PC-9 (cell line): Measurements from ENCODE around the gene CRPPA. TPM values are rescaled to one million over a fixed set of nuclear protein-coding genes. Genes with fewer than 3 reads are reported as not detected.

Source experiments
- BruUV-seq: library from RNA; stranded (reverse); fragments of 400-500 nt; replicated peaks from 2 replicates; lab custom pipeline; 2021; lab: Mats Ljungman, UMichigan
- CTCF ChIA-PET: fragments of 300-600 bp; sonication (Branson Sonifier 250); formaldehyde crosslinking; loops from one replicate; lab custom pipeline; 2022; ENCODE audit warnings: antibody characterized with exemption; lab: Charles Lee
- POLR2A ChIA-PET: fragments of 300-600 bp; sonication (Branson Sonifier 250); formaldehyde crosslinking; loops from one replicate; lab custom pipeline; 2022; ENCODE audit warnings: antibody characterized with exemption; ENCODE audit not compliant: unreplicated experiment; lab: Charles Lee
- DNase-seq, 2 experiments: peaks; one replicate each; pipeline versions ENCODE4 v3.0.0 to v3.0.0-alpha.2; 2015 to 2022; ENCODE audit warnings: mixed read lengths in 1 of 2
- H2AFZ ChIP-seq: fragments of 200-600 bp; sonication (generic); 2 replicates; pipeline ENCODE4 v1.8.1; 2017; ENCODE audit warnings: antibody characterized with exemption
- H3F3A ChIP-seq: fragments of 200-600 bp; sonication (generic); 2 replicates; pipeline ENCODE4 v1.8.1; 2017; ENCODE audit warnings: antibody characterized with exemption, mild to moderate bottlenecking, low read depth; ENCODE audit not compliant: insufficient read depth
- H3K27ac ChIP-seq: fragments of 200-600 bp; sonication (generic); 2 replicates; pipeline ENCODE4 v1.6.1; 2016; ENCODE audit warnings: mixed run types
- H3K27me3 ChIP-seq: fragments of 200-600 bp; sonication (generic); 2 replicates; pipeline ENCODE4 v1.6.1; 2016; ENCODE audit warnings: low read depth, mixed run types; ENCODE audit not compliant: insufficient read depth
- H3K36me3 ChIP-seq: fragments of 200-600 bp; sonication (generic); 2 replicates; pipeline ENCODE4 v1.6.1; 2016; ENCODE audit warnings: low read depth, mixed run types
- H3K4me1 ChIP-seq: fragments of 200-600 bp; sonication (generic); replicated peaks from 2 replicates; pipeline ENCODE4 v1.6.1; 2016; ENCODE audit warnings: mixed run types; ENCODE audit not compliant: insufficient read depth
- H3K4me2 ChIP-seq: fragments of 200-600 bp; sonication (generic); 2 replicates; pipeline ENCODE4 v1.6.1; 2017; ENCODE audit warnings: mixed run types
- H3K4me3 ChIP-seq: fragments of 200-600 bp; sonication (generic); 2 replicates; pipeline ENCODE4 v1.6.1; 2016; ENCODE audit warnings: mixed run types
- H3K79me2 ChIP-seq: fragments of 200-600 bp; sonication (generic); 2 replicates; pipeline ENCODE4 v1.6.1; 2017; ENCODE audit warnings: low read depth, mixed run types
- H3K9me2 ChIP-seq: fragments of 200-600 bp; sonication (generic); 2 replicates; pipeline ENCODE4 v1.8.1; 2017; ENCODE audit warnings: mild to moderate bottlenecking; ENCODE audit not compliant: insufficient read depth
- H3K9me3 ChIP-seq: fragments of 200-600 bp; sonication (generic); 2 replicates; pipeline ENCODE4 v1.8.1; 2016; ENCODE audit warnings: low read depth; ENCODE audit not compliant: insufficient read depth
- H4K20me1 ChIP-seq: fragments of 200-600 bp; sonication (generic); 2 replicates; pipeline ENCODE4 v1.8.1; 2017; ENCODE audit not compliant: insufficient read depth
- EZH2 ChIP-seq: fragments of 200-600 bp; sonication (generic); IDR thresholded peaks from 2 replicates; pipeline ENCODE4 v1.8.0; 2017; ENCODE audit warnings: antibody characterized with exemption, low read depth
- intact Hi-C: fragments of 100-400 bp; cut with micrococcal nuclease; formaldehyde crosslinking; loops from one replicate; pipeline ENCODE4 v1.10.0; 2022; ENCODE audit not compliant: unreplicated experiment
- total RNA-seq: library from RNA; stranded (reverse); gene quantifications from 2 replicates; pipeline ENCODE4 v1.2.3, GENCODE V29; 2021
- TF ChIP-seq, protein P1 (sequence below): fragments of 200-600 bp; sonication (generic); conservative IDR thresholded peaks from 2 replicates; pipeline ENCODE4 v1.6.1; 2017; ENCODE audit warnings: mixed run types, antibody characterized with exemption, mild to moderate bottlenecking, moderate library complexity

Gene CRPPA
- total RNA-seq, 1 experiment from 2014 or later = 9.2 TPM

DNA sequence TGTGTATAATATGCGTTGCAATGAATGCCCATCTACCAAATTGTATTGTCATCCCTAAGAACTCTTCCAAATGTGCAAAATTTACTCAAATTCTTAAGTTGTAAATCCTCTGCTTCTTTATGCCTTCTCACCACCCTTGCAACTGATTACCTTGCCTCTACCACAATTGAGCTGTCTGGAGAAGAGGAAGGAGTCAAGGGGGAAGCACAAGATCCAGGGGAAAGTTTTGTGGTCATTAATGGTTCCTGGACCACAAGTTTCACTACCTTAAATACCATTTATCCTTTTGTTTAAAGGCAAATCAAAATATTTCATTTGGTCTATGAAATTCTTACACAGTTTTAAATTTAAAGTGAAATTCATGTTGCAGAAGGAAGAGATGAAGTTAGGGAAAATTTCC is 16.7 kb downstream of the CRPPA start:
- H2AFZ ChIP-seq = no peak overlapping the region
- no peak overlapping the region for H3K4me2 ChIP-seq
- H3K4me1 ChIP-seq = no peaks in the 10 kb centered on the region
- ChIA-PET CTCF (interaction anchor here (0.6 kb wide), 1 partner anchor 31 kb away, joined by 3 read pairs; no protein-coding TSS in a partner anchor), POLR2A (interaction anchor here (0.6 kb wide), 1 partner anchor 138 kb away, joined by 8 read pairs; no protein-coding TSS in a partner anchor)
- intact Hi-C loops = no loop called here
- H3K9me2 ChIP-seq = no peaks in the 10 kb centered on the region
- H4K20me1 ChIP-seq = no peaks in the 10 kb centered on the region
- no peak for DNase-seq
- no peak overlapping the region for H3K4me3 ChIP-seq
- H3K79me2 ChIP-seq = no peaks in the 10 kb centered on the region
- no peak for TF ChIP-seq EZH2
- TF ChIP-seq, protein P1, sequence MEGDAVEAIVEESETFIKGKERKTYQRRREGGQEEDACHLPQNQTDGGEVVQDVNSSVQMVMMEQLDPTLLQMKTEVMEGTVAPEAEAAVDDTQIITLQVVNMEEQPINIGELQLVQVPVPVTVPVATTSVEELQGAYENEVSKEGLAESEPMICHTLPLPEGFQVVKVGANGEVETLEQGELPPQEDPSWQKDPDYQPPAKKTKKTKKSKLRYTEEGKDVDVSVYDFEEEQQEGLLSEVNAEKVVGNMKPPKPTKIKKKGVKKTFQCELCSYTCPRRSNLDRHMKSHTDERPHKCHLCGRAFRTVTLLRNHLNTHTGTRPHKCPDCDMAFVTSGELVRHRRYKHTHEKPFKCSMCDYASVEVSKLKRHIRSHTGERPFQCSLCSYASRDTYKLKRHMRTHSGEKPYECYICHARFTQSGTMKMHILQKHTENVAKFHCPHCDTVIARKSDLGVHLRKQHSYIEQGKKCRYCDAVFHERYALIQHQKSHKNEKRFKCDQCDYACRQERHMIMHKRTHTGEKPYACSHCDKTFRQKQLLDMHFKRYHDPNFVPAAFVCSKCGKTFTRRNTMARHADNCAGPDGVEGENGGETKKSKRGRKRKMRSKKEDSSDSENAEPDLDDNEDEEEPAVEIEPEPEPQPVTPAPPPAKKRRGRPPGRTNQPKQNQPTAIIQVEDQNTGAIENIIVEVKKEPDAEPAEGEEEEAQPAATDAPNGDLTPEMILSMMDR = no peak
- H3K27me3 ChIP-seq = no peaks in the 10 kb centered on the region
- no peaks in the 10 kb centered on the region for H3K36me3 ChIP-seq
- H3K27ac ChIP-seq = no peak overlapping the region
- peaks cover 19% of the 10 kb centered on the region for H3K9me3 ChIP-seq
- peaks cover 13% of the 10 kb centered on the region for H3F3A ChIP-seq
- BruUV-seq = no TSS peak

DNA sequence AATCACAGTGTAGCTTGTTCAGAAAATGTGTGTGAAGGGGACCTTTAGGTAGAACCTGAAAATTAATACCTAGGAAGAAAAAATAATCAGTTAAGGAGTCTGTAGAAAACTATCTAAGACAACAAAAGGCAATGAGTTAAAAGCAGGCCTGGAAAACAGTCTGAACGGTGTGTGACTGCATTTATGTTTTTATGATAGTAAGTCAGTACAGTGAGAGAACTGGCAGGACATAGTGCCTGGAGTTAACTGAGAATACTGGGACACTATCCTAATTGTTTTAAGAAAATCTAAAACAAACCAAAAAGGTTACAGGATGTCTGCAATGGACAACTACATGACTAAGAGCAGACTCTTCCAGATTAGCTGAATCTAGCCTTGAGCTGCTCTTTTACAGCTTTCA is 17.9 kb downstream of the CRPPA start:
- H3K27ac ChIP-seq = no peak overlapping the region
- ChIA-PET POLR2A (no interaction called here), CTCF (interaction anchor here (0.6 kb wide), 1 partner anchor 27 kb away, joined by 4 read pairs; no protein-coding TSS in a partner anchor)
- intact Hi-C loops = no loop called here
- H3K9me3 ChIP-seq = peaks cover 31% of the 10 kb centered on the region
- no peaks in the 10 kb centered on the region for H3K27me3 ChIP-seq
- H3K4me2 ChIP-seq = no peak overlapping the region
- H3K36me3 ChIP-seq = 0 out of 2 replicates have a peak, but pooled peaks cover 4% of the 10 kb centered on the region
- H3K4me1 ChIP-seq = no peaks in the 10 kb centered on the region
- H2AFZ ChIP-seq = no peak overlapping the region
- peaks cover 24% of the 10 kb centered on the region for H3F3A ChIP-seq
- DNase-seq = no peak
- no peak for TF ChIP-seq EZH2
- TF ChIP-seq, protein P1 = no peak
- no peaks in the 10 kb centered on the region for H4K20me1 ChIP-seq
- no peaks in the 10 kb centered on the region for H3K9me2 ChIP-seq
- BruUV-seq = no TSS peak
- no peaks in the 10 kb centered on the region for H3K79me2 ChIP-seq
- H3K4me3 ChIP-seq = no peak overlapping the region

DNA sequence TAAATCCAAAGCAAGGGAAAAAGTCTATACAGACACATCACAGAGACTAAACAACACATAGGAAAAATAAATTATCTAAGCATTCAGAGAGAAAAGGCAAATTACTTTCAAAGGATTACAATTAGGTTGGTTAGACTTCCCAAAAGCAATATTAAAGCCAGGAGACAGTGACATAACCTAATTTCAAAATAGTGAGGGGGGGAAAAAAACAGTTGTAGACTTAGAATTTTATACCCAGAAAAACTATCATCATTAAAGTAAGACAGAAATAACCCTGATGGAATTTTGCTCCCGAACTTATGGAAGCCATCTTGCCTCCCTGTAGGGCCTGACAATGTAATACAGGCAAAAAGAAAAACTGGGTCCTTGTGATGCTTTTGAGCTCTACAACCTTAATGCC is 18.4 kb downstream of the CRPPA start:
- ChIA-PET POLR2A (no interaction called here), CTCF (no interaction called here)
- Histone ChIP-seq H3K36me3 (0 out of 2 replicates have a peak, but pooled peaks cover 4% of the 10 kb centered on the region), H4K20me1 (no peaks in the 10 kb centered on the region), H3K27me3 (no peaks in the 10 kb centered on the region), H3K9me2 (no peaks in the 10 kb centered on the region), H3K9me3 (peaks cover 36% of the 10 kb centered on the region), H3K4me3 (no peak overlapping the region), H3K79me2 (no peaks in the 10 kb centered on the region), H3K4me2 (no peak overlapping the region), H3K4me1 (no peaks in the 10 kb centered on the region), H2AFZ (no peak overlapping the region), H3F3A (peaks cover 30% of the 10 kb centered on the region), H3K27ac (no peak overlapping the region)
- no peak for DNase-seq
- TF ChIP-seq, protein P1 = no peak
- no peak for TF ChIP-seq EZH2
- intact Hi-C loops = no loop called here
- no TSS peak for BruUV-seq
